GM18519 (cell line): ENCODE data around the gene ANGPTL7.

Experiments
- ATAC-seq: cut with Tn5 transposase; IDR thresholded peaks from one replicate; pipeline ENCODE4 v1.9.1; 2021; ENCODE audit warnings: mild to moderate bottlenecking, moderate library complexity; ENCODE audit not compliant: unreplicated experiment, low FRiP score

Gene ANGPTL7

GRCh38 chr1:11198851-11199594 is 9.9 kb downstream of the ANGPTL7 start:
- no peak for ATAC-seq

DNA sequence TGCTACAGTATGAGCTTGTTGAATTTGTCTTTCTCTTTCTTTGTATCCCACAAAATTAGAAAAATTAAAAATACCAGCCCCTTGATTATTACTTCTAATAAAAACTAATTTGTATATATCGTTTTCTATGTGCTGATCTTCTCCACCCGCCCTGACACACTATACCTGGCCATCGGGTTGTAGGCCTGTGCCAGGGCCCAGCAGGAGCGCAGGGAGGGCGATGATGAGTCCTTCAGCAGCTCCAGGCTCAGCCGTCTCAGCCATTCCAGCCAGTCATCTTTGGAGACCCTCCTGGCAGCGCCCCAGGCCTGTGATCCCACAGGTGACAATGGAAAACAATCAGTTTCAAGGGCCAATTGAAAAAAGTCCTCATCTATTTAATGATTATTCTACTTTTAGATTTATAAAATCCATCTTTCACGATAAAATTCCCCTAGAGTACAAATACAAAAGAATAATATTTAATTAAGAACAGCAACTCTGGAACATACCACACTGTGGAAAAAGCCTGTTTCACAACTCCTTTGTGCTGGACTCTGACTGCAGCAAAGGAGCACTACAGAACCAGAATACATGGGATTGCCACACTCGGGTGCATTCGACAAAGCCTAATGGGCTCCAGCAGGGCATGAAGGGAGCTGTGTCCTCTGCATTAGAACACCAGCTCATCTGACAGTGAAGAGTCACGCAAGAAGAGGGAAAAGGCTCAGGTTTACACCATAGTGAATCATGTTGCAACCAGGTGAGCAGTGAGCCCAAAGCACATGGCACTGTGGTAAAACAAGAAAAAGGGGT is 15.4 kb downstream of the ANGPTL7 start:
- ATAC-seq = no peak

DNA sequence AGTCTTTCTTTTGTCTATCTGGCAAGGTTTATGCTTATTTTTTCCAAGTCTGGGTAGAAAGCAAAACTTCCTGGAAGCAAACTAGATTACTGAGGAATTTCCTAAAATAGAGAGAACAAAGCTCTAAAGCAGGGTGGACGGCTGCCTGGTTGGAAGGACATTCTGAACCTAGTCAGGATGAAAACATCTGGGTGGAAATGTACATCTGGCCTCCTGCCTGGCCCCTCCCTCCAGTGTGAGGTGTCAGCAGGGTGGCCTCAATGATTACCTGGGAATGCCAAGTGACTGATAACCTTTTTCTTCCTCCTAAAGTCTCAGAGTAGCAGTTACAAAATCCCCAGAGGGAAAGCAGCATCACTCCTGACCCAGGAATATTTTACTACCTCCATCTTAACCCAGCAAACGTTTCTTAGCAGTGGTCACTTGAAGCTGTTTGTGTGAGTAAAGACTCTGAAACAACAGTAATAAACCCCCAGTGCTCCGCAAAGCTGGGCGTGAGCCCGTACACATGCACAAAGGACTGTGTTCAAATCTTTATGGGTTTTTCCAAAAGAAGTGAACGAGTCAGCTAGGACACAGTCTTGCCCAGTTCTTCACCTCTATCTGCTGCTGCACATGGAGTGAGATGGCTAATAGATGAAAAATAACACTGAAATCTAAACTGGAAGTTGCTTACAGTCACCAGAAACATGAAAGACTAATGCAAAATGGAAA is 18.9 kb downstream of the ANGPTL7 start:
- no peak for ATAC-seq

GRCh38 chr1:11211461-11211860 is 22.3 kb downstream of the ANGPTL7 start:
- no peak for ATAC-seq

DNA sequence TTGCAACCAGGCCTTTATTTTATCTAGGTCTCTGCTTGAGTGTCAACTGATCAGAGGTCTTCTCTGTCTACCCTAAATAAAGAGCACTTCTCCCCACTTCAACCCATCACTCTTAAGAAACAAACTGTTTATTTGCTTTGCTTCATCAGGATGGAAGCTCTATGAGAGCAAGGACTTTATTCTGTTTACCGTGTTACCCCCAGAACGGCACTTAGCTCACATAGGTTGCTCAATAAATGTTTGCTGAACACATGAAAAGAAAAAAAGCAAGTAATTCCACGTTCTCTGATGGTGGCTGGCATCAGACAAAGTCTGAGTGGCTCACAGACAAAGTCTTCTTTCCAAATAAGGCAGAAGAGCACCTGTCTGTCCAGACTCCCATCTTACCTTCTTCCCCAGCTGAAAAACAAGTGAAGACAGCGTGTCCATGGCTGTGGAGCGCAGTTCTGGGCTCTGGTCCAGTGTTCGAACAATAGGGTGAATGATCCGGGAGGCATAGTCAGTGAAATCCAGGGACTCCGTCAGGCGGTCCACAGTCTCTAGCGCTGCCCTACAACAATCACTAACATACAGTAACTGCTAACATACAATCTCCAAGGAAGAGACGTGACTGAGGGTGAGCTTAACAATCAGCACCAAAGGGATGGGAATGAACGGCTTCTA is 22.9 kb downstream of the ANGPTL7 start:
- ATAC-seq = no peak

- ATAC-seq = no peak
Measured at GRCh38 chr1:11214698-11215380, 25.7 kb downstream of the ANGPTL7 start.

GRCh38 chr1:11215381-11216005 is 26.3 kb downstream of the ANGPTL7 start:
- ATAC-seq = no peak

DNA sequence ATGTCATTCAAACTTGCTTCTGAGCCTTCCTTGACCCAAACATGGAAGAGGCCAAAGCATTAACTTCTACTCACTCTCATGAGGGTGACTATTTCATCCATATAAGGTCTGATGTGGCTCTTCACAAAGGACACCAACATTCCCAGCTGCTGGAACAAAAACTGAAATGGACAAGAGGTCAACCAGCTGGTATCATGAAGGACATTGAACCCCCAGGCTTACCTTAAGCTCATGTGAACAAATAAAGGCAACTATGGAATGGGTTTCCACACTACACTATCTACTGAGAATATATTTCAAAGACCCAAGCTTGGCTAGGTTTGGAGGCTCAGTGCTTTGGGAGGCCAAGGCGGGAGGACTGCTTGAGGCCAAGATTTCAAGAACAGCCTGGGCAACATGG is 26.9 kb downstream of the ANGPTL7 start:
- no peak for ATAC-seq

DNA sequence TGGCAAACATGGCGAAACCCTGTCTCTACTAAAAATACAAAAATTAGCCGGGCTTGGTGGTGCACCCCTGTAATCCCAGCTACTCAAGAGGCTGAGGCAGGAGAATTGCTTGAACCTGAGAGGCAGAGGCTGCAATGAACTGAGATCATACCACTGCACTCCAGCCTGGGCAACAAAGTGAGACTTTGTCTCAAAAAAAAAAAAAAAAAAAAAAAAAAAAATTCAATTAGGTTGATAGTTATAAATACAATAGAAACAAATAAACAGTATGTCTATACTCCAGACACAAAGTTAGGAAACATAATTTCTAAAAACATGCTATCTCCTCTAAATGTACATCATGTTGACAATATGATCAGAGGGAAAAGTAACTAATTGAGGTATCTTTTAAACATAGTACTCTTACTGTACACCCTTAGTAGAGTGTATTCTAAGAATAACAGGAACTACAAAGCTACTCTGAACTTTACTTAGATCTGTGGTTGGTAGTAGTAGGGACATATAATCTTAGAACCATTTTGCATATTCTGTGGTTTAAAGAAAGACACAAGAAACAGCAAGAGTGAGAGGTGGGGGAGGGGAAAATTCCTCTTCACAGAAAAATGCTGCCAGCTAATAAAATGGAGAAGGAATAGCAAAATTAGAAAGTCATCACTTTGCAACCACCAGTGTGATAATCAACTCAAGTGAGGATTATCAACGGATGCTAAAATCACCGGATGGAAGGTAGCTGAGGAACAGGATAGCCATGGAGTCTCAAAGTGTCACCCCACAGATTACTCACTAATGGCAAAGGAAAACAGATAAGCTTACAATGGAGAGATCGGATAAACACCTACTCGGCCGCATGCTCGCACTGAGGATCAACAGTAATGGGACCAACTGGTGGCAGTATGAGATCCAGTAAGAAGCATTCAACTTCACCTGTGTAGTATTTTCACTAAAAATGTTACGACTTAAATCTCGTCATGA is 38.2 kb downstream of the ANGPTL7 start:
- peak; percentile 42 for ATAC-seq

GRCh38 chr1:11229203-11229602 is 40.0 kb downstream of the ANGPTL7 start:
- ATAC-seq = no peak

DNA sequence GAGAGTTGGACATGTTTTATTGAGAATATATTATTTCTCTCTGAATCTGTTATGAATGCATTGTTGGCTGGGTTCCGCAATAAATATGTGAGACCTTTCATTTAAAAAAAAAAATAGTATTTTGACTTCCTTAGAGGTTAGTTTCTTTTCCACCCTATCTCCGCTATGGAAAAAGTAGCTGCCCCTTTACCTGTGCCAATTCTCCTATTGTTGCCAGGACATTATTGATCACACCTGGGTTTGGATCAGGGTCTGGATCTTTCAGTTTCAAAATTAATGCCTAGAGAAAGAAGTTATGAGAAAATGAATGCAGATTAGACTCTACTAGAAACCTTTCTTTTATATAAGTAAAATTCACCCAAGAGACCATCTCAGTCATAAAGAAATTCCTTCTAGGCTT is 44.1 kb downstream of the ANGPTL7 start:
- ATAC-seq = no peak

DNA sequence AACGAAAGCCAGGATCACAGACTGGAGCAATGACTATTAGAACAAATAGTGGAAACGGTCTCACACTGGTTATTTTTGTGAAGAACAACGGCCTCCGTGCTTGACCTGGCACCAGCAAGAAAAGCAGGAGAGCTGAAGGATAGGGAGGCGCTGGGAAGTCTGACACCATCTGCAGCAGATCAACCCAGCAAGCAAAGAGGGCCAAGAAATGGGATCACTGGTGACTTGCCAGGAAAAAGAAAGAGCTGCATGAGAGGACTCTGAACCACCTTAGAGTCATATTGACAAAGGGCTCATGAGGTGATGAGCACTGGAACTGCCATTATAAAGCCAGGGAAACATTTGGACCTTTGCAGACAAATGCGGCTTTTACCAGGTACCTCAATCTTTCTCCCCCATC is 48.2 kb downstream of the ANGPTL7 start:
- no peak for ATAC-seq

DNA sequence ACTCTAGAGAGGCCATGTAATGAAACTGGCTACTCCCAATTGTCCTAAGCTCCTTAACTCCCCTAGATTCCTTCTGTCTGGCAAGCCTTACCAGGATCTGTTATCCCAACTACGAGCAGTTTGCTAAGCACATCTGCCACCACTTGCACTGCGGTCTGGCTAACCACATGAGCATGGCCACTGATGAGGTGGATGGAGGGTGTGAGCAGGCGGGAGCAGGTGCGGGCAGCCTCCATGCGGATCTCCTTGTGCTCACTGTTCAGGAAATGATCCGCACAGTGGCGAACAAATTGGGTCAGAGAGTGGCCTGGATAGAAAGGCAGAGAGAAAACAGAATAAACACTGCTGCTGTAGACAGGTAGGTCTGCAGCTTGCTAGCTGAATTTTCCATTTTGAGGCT is 49.2 kb downstream of the ANGPTL7 start:
- ATAC-seq = no peak

DNA sequence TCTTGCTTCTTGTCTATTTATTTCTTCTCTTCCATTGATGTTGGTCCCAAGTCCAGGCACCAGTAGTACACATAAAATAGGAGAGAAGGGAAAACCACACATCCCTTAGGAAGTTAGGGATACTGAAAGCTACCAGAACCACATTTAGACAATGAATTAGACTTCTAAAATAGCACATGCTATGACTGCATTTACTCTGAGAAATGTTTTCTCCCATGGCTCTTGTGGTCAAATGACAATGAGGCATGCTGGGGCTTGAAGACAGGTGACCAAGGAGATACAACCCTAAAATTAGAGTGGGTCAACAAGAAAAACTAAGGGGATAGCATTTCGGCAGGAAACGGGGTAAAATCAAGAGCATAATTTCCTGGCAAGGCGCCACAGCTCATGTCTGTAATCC is 56.1 kb downstream of the ANGPTL7 start:
- ATAC-seq = no peak
